Left cardiac atrium (tissue), 4 donors: ENCODE results near the gene MILR1. TPM values are rescaled to one million over a fixed set of nuclear protein-coding genes. Genes with fewer than 3 reads are reported as not detected.
"Not testable (repeated sequence)": the region's sequence is repeated elsewhere in the genome, so short reads cannot be mapped to it uniquely, and the experiment has no call there.

Experiments
- ATAC-seq, 2 donors: fragments of 200-7000 bp; cut with Tn5 transposase; one replicate each; pipeline ENCODE4 v1.9.1; 2020; ENCODE audit warnings: mild to moderate bottlenecking in 2 of 2, moderate library complexity in 2 of 2
- DNase-seq: peaks from one replicate; pipeline ENCODE4 v3.0.0-alpha.2; 2020
- intact Hi-C, 2 donors: fragments of 100-400 bp; cut with DNase I; formaldehyde crosslinking; loops; one replicate each; pipeline versions ENCODE4 v1.14.1 to v1.15.1; 2022 to 2023
- long read RNA-seq: library from polyadenylated mRNA; unstranded; transcript quantifications from one replicate; pipeline ENCODE4 v2.0.0, GENCODE V29; 2021
- total RNA-seq, 2 donors: library from RNA; stranded (reverse); fragmentation: NEBNext Ultra II Directional; extraction: Animal tissue kit (Norgen Biotek cat#: 25700); gene quantifications; one replicate each; pipeline ENCODE4 v1.2.1, GENCODE V29; 2021
- donor health status: DM: no; HTN: yes; CAD: no.
- donor health status: DM: no; HTN: yes; CAD: no; lungs with severe emphysema.
- donor health status: DM: yes; HTN: yes; CAD: no.
- donor health status: Dilated cardiomyopathy.

Gene MILR1
- total RNA-seq: 10 to 100 TPM in 1 of 2 donors, 1 to 10 TPM in 1; 5.0 to 13.7 TPM
- long read RNA-seq, partial matches to known transcripts: 0 of 1 reads
- long read RNA-seq, other reads (novel, unspliced or antisense): 0 of 1 reads

- intact Hi-C loops: no loop called here
- DNase-seq (no peak), ATAC-seq (peak; percentile 92 to 98)
Measured at GRCh38 chr17:64448665-64449512, at the start of gene MILR1. Gene MILR1, plus strand, starts transcription at chr17:64449115. Its CDS starts 54 bp downstream, at chr17:64449169.

- intact Hi-C loops: no loop called here
- no peak for ATAC-seq
Measured at GRCh38 chr17:64399767-64400156, 49.2 kb upstream of the MILR1 start.

GRCh38 chr17:64400642-64401041, 48.3 kb upstream of the MILR1 start:
- ATAC-seq: no peak
- intact Hi-C loops: no loop called here
- DNase-seq: no peak

More at GRCh38 chr17:64399767-64400156, 49.2 kb upstream of the MILR1 start:
- no peak for DNase-seq

- intact Hi-C loops: no loop called here
- DNase-seq (no peak), ATAC-seq (no peak)
Measured at GRCh38 chr17:64401244-64401860, 47.6 kb upstream of the MILR1 start.

GRCh38 chr17:64401941-64402340, 47.0 kb upstream of the MILR1 start:
- DNase-seq: no peak
- ATAC-seq: no peak
- intact Hi-C loops: no loop called here

GRCh38 chr17:64402469-64402868, 46.4 kb upstream of the MILR1 start:
- DNase-seq: no peak
- no peak for ATAC-seq
- intact Hi-C loops: no loop called here

- no peak for DNase-seq
- no peak for ATAC-seq
- intact Hi-C loops: no loop called here
Measured at GRCh38 chr17:64403881-64404460, 44.9 kb upstream of the MILR1 start.

- intact Hi-C loops: no loop called here
- DNase-seq: no peak
- peak in 1 of 2 donors; percentile 21 for ATAC-seq
Measured at GRCh38 chr17:64406321-64407200, 42.4 kb upstream of the MILR1 start.

- ATAC-seq (peak in 1 of 2 donors; percentile 8), DNase-seq (no peak)
- intact Hi-C loops: no loop called here
Measured at GRCh38 chr17:64410750-64411490, 38.0 kb upstream of the MILR1 start.

GRCh38 chr17:64411999-64412771, 36.7 kb upstream of the MILR1 start:
- intact Hi-C loops: no loop called here
- ATAC-seq: peak; percentile 77 to 81
- DNase-seq: peak; percentile 66

- DNase-seq (no peak), ATAC-seq (no peak)
- intact Hi-C loops: no loop called here
Measured at GRCh38 chr17:64412944-64413381, 36.0 kb upstream of the MILR1 start.

GRCh38 chr17:64413513-64413912, 35.4 kb upstream of the MILR1 start:
- ATAC-seq (no peak), DNase-seq (no peak)
- intact Hi-C loops: no loop called here

GRCh38 chr17:64418506-64419339, 30.2 kb upstream of the MILR1 start:
- intact Hi-C loops: loop anchor here (5.0 kb wide), 2 partner anchors 96 to 111 kb away; no protein-coding TSS in a partner anchor
- no peak for DNase-seq
- ATAC-seq: peak; percentile 62

GRCh38 chr17:64420143-64420670, 28.7 kb upstream of the MILR1 start:
- ATAC-seq: peak; percentile 84
- no peak for DNase-seq
- intact Hi-C loops: loop anchor here (5.0 to 10.0 kb wide), 2 partner anchors 65 to 72 kb away; no protein-coding TSS in a partner anchor

- intact Hi-C loops: loop anchor here (5.0 to 10.0 kb wide), 2 partner anchors 63 to 70 kb away; no protein-coding TSS in a partner anchor
- not testable (repeated sequence) for ATAC-seq, DNase-seq
Measured at GRCh38 chr17:64422121-64422520, 26.8 kb upstream of the MILR1 start.

GRCh38 chr17:64423881-64424280, 25.0 kb upstream of the MILR1 start:
- ATAC-seq: no peak
- intact Hi-C loops: loop anchor here (5.0 to 10.0 kb wide), 2 partner anchors 61 to 68 kb away; no protein-coding TSS in a partner anchor

More at GRCh38 chr17:64423881-64424280, 25.0 kb upstream of the MILR1 start:
- no peak for DNase-seq
